HCT116 (cell line): ENCODE results near the gene GPR176. TPM values are rescaled to one million over a fixed set of nuclear protein-coding genes. Genes with fewer than 3 reads are reported as not detected.

Experiments used
- ATAC-seq: fragments of 200-7000 bp; cut with Tn5 transposase; 2 replicates; pipeline ENCODE4 v1.9.1; 2020; ENCODE audit warnings: mild to moderate bottlenecking, moderate library complexity
- BruUV-seq: library from RNA; stranded (reverse); fragments of 400-500 nt; replicated peaks from 2 replicates; lab custom pipeline; 2021; lab: Mats Ljungman, UMichigan
- CTCF ChIA-PET: fragments of 300-600 bp; sonication (Branson Sonifier 250); formaldehyde crosslinking; loops from one replicate; lab custom pipeline; 2021; ENCODE audit warnings: antibody characterized with exemption; lab: Charles Lee
- POLR2A ChIA-PET: fragments of 300-600, 350-600 bp; sonication (Branson Sonifier 250); formaldehyde crosslinking; loops from one replicate; lab custom pipeline; 2021; ENCODE audit warnings: antibody characterized with exemption; lab: Charles Lee
- RAD21 ChIA-PET, 2 experiments: fragments of 300-600 bp; sonication (Branson Sonifier 250); formaldehyde crosslinking; loops; one replicate each; lab custom pipeline; 2023; ENCODE audit warnings: low total read pairs in 2 of 2; ENCODE audit not compliant: uncharacterized antibody in 2 of 2, unreplicated experiment in 2 of 2, low non-redundant PET in 1 of 2; lab: Charles Lee
- DNase-seq: peaks from one replicate; pipeline ENCODE4 v3.0.0-alpha.2; 2010; ENCODE audit warnings: low read depth, low spot score
- H2AFZ ChIP-seq: fragments of 200-600 bp; shearing (Covaris generic), sonication (generic); 2 replicates; pipeline ENCODE4 v1.6.1; 2017; ENCODE audit warnings: low read depth, mixed run types, mixed read lengths, antibody characterized with exemption, low read length; ENCODE audit not compliant: poor library complexity, severe bottlenecking
- H3K27ac ChIP-seq: 2 replicates; pipeline ENCODE4 v1.5.1; 2012; ENCODE audit warnings: low read depth, low read length
- H3K27me3 ChIP-seq: fragments of 200-600 bp; sonication (generic); 2 replicates; pipeline ENCODE4 v1.6.1; 2016; ENCODE audit warnings: mixed run types, low read length, mixed read lengths; ENCODE audit not compliant: insufficient read depth
- H3K36me3 ChIP-seq, 2 experiments: fragments of 200-500 bp in 1 of 2; fragments of 200-600 bp in 1 of 2; sonication (Bioruptor generic) in 1 of 2; sonication (generic) in 1 of 2; 2 replicates each; pipeline versions ENCODE4 v1.5.1 to v1.6.1; 2014 to 2016; ENCODE audit warnings: low read length in 2 of 2, inconsistent platforms in 1 of 2, mixed read lengths in 1 of 2, mixed run types in 1 of 2; ENCODE audit not compliant: insufficient read depth in 2 of 2, control insufficient read depth in 1 of 2
- H3K4me1 ChIP-seq, 2 experiments: fragments of 200-600 bp in 1 of 2; sonication (generic) in 1 of 2; 2 replicates each; pipeline versions ENCODE4 v1.5.1 to v1.6.1; 2012 to 2017; ENCODE audit warnings: low read length in 2 of 2, inconsistent platforms in 1 of 2, mild to moderate bottlenecking in 1 of 2, mixed read lengths in 1 of 2, mixed run types in 1 of 2, moderate library complexity in 1 of 2; ENCODE audit not compliant: insufficient read depth in 2 of 2, control insufficient read depth in 1 of 2
- H3K4me2 ChIP-seq: fragments of 200-600 bp; sonication (generic); 2 replicates; pipeline ENCODE4 v1.6.1; 2017; ENCODE audit warnings: mixed run types, low read length, mixed read lengths
- H3K4me3 ChIP-seq, 2 experiments: fragments of 200-600 bp in 1 of 2; sonication (generic) in 1 of 2; replicated peaks in 1 of 2; 2 replicates each; pipeline ENCODE4 v1.5.1; 2011 to 2016; ENCODE audit warnings: low read length in 2 of 2, control low read depth in 1 of 2, low read depth in 1 of 2, mild to moderate bottlenecking in 1 of 2, mixed read lengths in 1 of 2, mixed run types in 1 of 2
- H3K79me2 ChIP-seq: fragments of 200-600 bp; sonication (generic); 2 replicates; pipeline ENCODE4 v1.6.1; 2017; ENCODE audit warnings: mild to moderate bottlenecking, mixed run types, low read length, moderate library complexity, mixed read lengths; ENCODE audit not compliant: insufficient read depth
- H3K9ac ChIP-seq: fragments of 200-600 bp; sonication (generic); 2 replicates; pipeline ENCODE4 v1.6.1; 2016; ENCODE audit warnings: low read length, mixed read lengths
- H3K9me2 ChIP-seq: fragments of 200-600 bp; sonication (generic), shearing (Covaris generic); 2 replicates; pipeline ENCODE4 v1.6.1; 2017; ENCODE audit warnings: mixed run types, mild to moderate bottlenecking, moderate library complexity; ENCODE audit not compliant: insufficient read depth
- H3K9me3 ChIP-seq, 2 experiments: fragments of 200-500 bp in 1 of 2; fragments of 200-600 bp in 1 of 2; sonication (Bioruptor generic) in 1 of 2; sonication (generic) in 1 of 2; 2 replicates each; pipeline ENCODE4 v1.6.1; 2014 to 2017; ENCODE audit warnings: low read length in 2 of 2, mixed read lengths in 2 of 2, inconsistent platforms in 1 of 2, low read depth in 1 of 2, mild to moderate bottlenecking in 1 of 2, mixed run types in 1 of 2, moderate library complexity in 1 of 2; ENCODE audit not compliant: control insufficient read depth in 1 of 2, insufficient read depth in 1 of 2
- H4K20me1 ChIP-seq: fragments of 200-600 bp; sonication (generic), shearing (Covaris generic); 2 replicates; pipeline ENCODE4 v1.6.1; 2017; ENCODE audit warnings: mixed run types, mild to moderate bottlenecking, moderate library complexity; ENCODE audit not compliant: insufficient read depth
- ATF3 ChIP-seq: IDR thresholded peaks from 2 replicates; pipeline ENCODE4 v1.6.1; 2012
- CBX3 ChIP-seq: IDR thresholded peaks from 2 replicates; pipeline ENCODE4 v1.6.1; 2012; ENCODE audit warnings: low read depth
- CTCF ChIP-seq, 3 experiments: fragments of 200-600 bp in 1 of 3; sonication (generic) in 1 of 3; IDR thresholded peaks in 2 of 3; conservative IDR thresholded peaks in 1 of 3; 2 replicates each; pipeline ENCODE4 v1.5.1; 2012 to 2017; ENCODE audit warnings: low read depth in 2 of 3, low read length in 2 of 3, antibody characterized with exemption in 1 of 3, borderline replicate concordance in 1 of 3, control low read depth in 1 of 3, mild to moderate bottlenecking in 1 of 3, mixed read lengths in 1 of 3, mixed run types in 1 of 3, moderate library complexity in 1 of 3; ENCODE audit not compliant: insufficient read depth in 1 of 3
- ELF1 ChIP-seq: IDR thresholded peaks from 2 replicates; pipeline ENCODE4 v1.6.1; 2012; ENCODE audit warnings: low read depth, borderline replicate concordance
- EZH2 ChIP-seq: fragments of 200-600 bp; sonication (generic); IDR thresholded peaks from 2 replicates; pipeline ENCODE4 v1.6.1; 2017; ENCODE audit warnings: antibody characterized with exemption, mixed run types
- POLR2A ChIP-seq: IDR thresholded peaks from 2 replicates; pipeline ENCODE4 v1.7.0; 2011; ENCODE audit warnings: borderline replicate concordance; ENCODE audit not compliant: insufficient read depth, insufficient read length; ENCODE audit errors: extremely low read depth
- REST ChIP-seq: IDR thresholded peaks from 2 replicates; pipeline ENCODE4 v1.6.1; 2012; ENCODE audit warnings: low read depth
- TCF7L2 ChIP-seq: IDR thresholded peaks from 2 replicates; pipeline ENCODE4 v1.7.0; 2011; ENCODE audit warnings: borderline replicate concordance, inconsistent platforms; ENCODE audit not compliant: insufficient read depth, insufficient read length; ENCODE audit errors: extremely low read depth
- ZNF274 ChIP-seq: fragments of 200-500 bp; sonication (Bioruptor generic); IDR thresholded peaks from 2 replicates; pipeline ENCODE4 v1.6.1; 2014; ENCODE audit warnings: mild to moderate bottlenecking, low read depth, low read length, inconsistent platforms
- intact Hi-C: fragments of 100-400 bp; cut with micrococcal nuclease; formaldehyde crosslinking; loops from 2 replicates; pipeline ENCODE4 v1.10.0; 2022
- total RNA-seq: library from RNA; stranded (reverse); gene quantifications from one replicate; pipeline ENCODE4 v1.2.1, GENCODE V29; 2021; ENCODE audit not compliant: unreplicated experiment

The GPR176 gene
- total RNA-seq, 1 experiment from 2014 or later: 1.7 TPM

GRCh38 chr15:39898317-39898716 is 21.7 kb downstream of the GPR176 start (continued):
- no peak for TF ChIP-seq CTCF (IDR thresholded peaks at IDR 0.05 in 2 of 3, conservative IDR thresholded peaks at IDR 0.05 in 1 of 3; ENCODE audit: borderline replicate concordance in 1 of 3, insufficient read depth in 1 of 3, low read depth in 2 of 3, low read length in 2 of 3)
- no peak for TF ChIP-seq TCF7L2
- TF ChIP-seq ELF1: no peak
- TF ChIP-seq ATF3: no peak
- TF ChIP-seq POLR2A: no peak
- no peak for TF ChIP-seq REST
- no peak for TF ChIP-seq CBX3
- TF ChIP-seq EZH2: no peak

- Histone ChIP-seq H3K9ac (no peak overlapping the region), H2AFZ (no peak overlapping the region), H3K9me3 (no peaks in the 10 kb centered on the region), H3K4me2 (no peak overlapping the region), H3K4me3 (no peak overlapping the region), H3K79me2 (no peaks in the 10 kb centered on the region), H4K20me1 (no peaks in the 10 kb centered on the region), H3K4me1 (no peaks in the 10 kb centered on the region)
- ATAC-seq (no peak), DNase-seq (no peak)
- CTCF ChIA-PET: interaction anchor here (1.3 kb wide), 1 partner anchor 9 kb away, joined by 4 read pairs; no protein-coding TSS in a partner anchor
- BruUV-seq: no TSS peak
- TF ChIP-seq ZNF274: no peak
- TF ChIP-seq, all 23 proteins: peak for 0
- RAD21 ChIA-PET: no interaction called here
- intact Hi-C loops: no loop called here
- no peak overlapping the region for H3K27ac ChIP-seq
- POLR2A ChIA-PET: no interaction called here
- no peaks in the 10 kb centered on the region for H3K9me2 ChIP-seq
- no peaks in the 10 kb centered on the region for H3K27me3 ChIP-seq
- H3K36me3 ChIP-seq: no peaks in the 10 kb centered on the region
Observed at GRCh38 chr15:39896846-39897245, 23.2 kb downstream of the GPR176 start.
